Eye (tissue), 1 donor: ENCODE results near the gene PRTN3.
A peak's percentile ranks its signal among the peaks of the same experiment; 100 is the strongest.

Source experiments
- DNase-seq: peaks from one replicate; pipeline ENCODE4 v3.0.0-alpha.2; 2015

PRTN3 gene

GRCh38 chr19:840519-841206 lies at the start of gene PRTN3:
TSS of gene PRTN3 (plus strand) at chr19:840999. CDS start at chr19:841009, 10 bp downstream.
- no peak for DNase-seq

GRCh38 chr19:791007-791566 lies 49.7 kb upstream of the PRTN3 start:
- DNase-seq = no peak

GRCh38 chr19:791567-792305 lies 49.1 kb upstream of the PRTN3 start:
- no peak for DNase-seq

- DNase-seq = no peak
These were observed 48.4 kb upstream of the PRTN3 start for GRCh38 chr19:792306-792885.

- no peak for DNase-seq
These were observed 47.0 kb upstream of the PRTN3 start for GRCh38 chr19:793806-794205.

- no peak for DNase-seq
These were observed 45.7 kb upstream of the PRTN3 start for GRCh38 chr19:795073-795611.

- DNase-seq = no peak
These were observed 44.9 kb upstream of the PRTN3 start for GRCh38 chr19:795691-796581.

- peak; percentile 100 for DNase-seq
These were observed 43.9 kb upstream of the PRTN3 start, which contains the start of gene PTBP1 for GRCh38 chr19:796692-797527. TSS of gene PTBP1 (plus strand) at chr19:797452. CDS start at chr19:797498, 46 bp downstream.

- DNase-seq = peak; percentile 96
These were observed 43.0 kb upstream of the PRTN3 start for GRCh38 chr19:797528-798414.

- DNase-seq = no peak
These were observed 42.3 kb upstream of the PRTN3 start for GRCh38 chr19:798415-799075.

GRCh38 chr19:799076-799881 lies 41.5 kb upstream of the PRTN3 start:
- DNase-seq = peak; percentile 69

GRCh38 chr19:800360-801029 lies 40.3 kb upstream of the PRTN3 start:
- no peak for DNase-seq

- no peak for DNase-seq
These were observed 39.6 kb upstream of the PRTN3 start for GRCh38 chr19:801030-801860.

GRCh38 chr19:801861-802497 lies 38.8 kb upstream of the PRTN3 start:
- no peak for DNase-seq

- DNase-seq = peak; percentile 51
These were observed 38.2 kb upstream of the PRTN3 start for GRCh38 chr19:802498-803098.

GRCh38 chr19:803099-803561 lies 37.7 kb upstream of the PRTN3 start:
- no peak for DNase-seq
